Measurements from ENCODE around the gene KRT80.

DNA sequence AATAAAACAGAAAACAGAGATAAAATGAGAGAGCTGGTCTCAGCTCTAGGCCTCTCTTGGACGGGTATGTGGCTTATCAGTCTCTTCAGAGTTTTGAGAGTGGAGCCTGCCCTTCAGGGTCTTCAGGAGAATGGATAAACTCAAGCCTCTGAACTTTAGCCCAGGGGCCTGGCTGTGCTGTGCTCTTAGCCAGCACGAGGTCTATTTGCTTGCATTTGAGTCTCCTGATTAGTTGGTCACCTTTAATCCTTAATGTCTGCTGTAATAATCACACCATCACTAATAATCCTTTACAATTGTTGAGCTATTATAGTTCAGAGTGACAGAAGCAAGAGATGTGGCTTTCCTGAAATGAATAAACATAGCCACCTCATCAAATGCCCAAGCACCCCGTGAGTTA lies 24.3 kb downstream of the KRT80 start:
- TF ChIP-seq POLR2AphosphoS5 (IDR thresholded peaks at IDR 0.05; ENCODE audit: insufficient read depth, low read depth, low read length), result no peak
- TF ChIP-seq, protein P1, sequence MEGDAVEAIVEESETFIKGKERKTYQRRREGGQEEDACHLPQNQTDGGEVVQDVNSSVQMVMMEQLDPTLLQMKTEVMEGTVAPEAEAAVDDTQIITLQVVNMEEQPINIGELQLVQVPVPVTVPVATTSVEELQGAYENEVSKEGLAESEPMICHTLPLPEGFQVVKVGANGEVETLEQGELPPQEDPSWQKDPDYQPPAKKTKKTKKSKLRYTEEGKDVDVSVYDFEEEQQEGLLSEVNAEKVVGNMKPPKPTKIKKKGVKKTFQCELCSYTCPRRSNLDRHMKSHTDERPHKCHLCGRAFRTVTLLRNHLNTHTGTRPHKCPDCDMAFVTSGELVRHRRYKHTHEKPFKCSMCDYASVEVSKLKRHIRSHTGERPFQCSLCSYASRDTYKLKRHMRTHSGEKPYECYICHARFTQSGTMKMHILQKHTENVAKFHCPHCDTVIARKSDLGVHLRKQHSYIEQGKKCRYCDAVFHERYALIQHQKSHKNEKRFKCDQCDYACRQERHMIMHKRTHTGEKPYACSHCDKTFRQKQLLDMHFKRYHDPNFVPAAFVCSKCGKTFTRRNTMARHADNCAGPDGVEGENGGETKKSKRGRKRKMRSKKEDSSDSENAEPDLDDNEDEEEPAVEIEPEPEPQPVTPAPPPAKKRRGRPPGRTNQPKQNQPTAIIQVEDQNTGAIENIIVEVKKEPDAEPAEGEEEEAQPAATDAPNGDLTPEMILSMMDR (IDR thresholded peaks at IDR 0.05; ENCODE audit: extremely low read depth in 1 of 2, insufficient read depth in 1 of 2, low read depth in 1 of 2, low read length in 2 of 2), result no peak
- no peak for TF ChIP-seq MAX (IDR thresholded peaks at IDR 0.05; ENCODE audit: insufficient read depth, insufficient read length)
- no peak for TF ChIP-seq JUN (IDR thresholded peaks at IDR 0.05; ENCODE audit: borderline replicate concordance, insufficient read depth, insufficient read length, low read depth)

All from endothelial cell of umbilical vein (primary cell).